H9 (cell line): ENCODE measurements around the gene TSR1. TPM values are rescaled to one million over a fixed set of nuclear protein-coding genes. Genes with fewer than 3 reads are reported as not detected.

Experiments
- DNase-seq: peaks from one replicate; pipeline ENCODE4 v3.0.0-alpha.2; 2017
- H2AFZ ChIP-seq: one replicate; pipeline ENCODE4 v1.6.1; 2013; ENCODE audit warnings: mild to moderate bottlenecking, low read length, control low read depth, moderate library complexity
- H2AK5ac ChIP-seq: 2 replicates; pipeline ENCODE4 v1.6.1; 2013; ENCODE audit warnings: low read length, control low read depth, mixed read lengths; ENCODE audit not compliant: insufficient read length
- H2BK120ac ChIP-seq: one replicate; pipeline ENCODE4 v1.6.1; 2013; ENCODE audit warnings: low read depth, mild to moderate bottlenecking, low read length, control low read depth, inconsistent platforms; ENCODE audit not compliant: poor library complexity, severe bottlenecking
- H2BK12ac ChIP-seq: 2 replicates; pipeline ENCODE4 v1.6.1; 2013; ENCODE audit warnings: low read length, control low read depth, mixed read lengths, low read depth; ENCODE audit not compliant: insufficient read length
- H2BK15ac ChIP-seq: 2 replicates; pipeline ENCODE4 v1.6.1; 2013; ENCODE audit warnings: low read depth, low read length, control low read depth
- H2BK20ac ChIP-seq: one replicate; pipeline ENCODE4 v1.6.1; 2013; ENCODE audit warnings: low read depth, mild to moderate bottlenecking, low read length, control low read depth, inconsistent platforms; ENCODE audit not compliant: poor library complexity, severe bottlenecking
- H2BK5ac ChIP-seq: 2 replicates; pipeline ENCODE4 v1.6.1; 2013; ENCODE audit warnings: low read length, control low read depth, mixed read lengths; ENCODE audit not compliant: insufficient read length
- H3K14ac ChIP-seq: 2 replicates; pipeline ENCODE4 v1.6.1; 2013; ENCODE audit warnings: low read length, control low read depth; ENCODE audit not compliant: insufficient read depth
- H3K18ac ChIP-seq: 2 replicates; pipeline ENCODE4 v1.6.1; 2013; ENCODE audit warnings: low read depth, mild to moderate bottlenecking, mixed read lengths, low read length, control low read depth; ENCODE audit not compliant: insufficient read length
- H3K23ac ChIP-seq: 2 replicates; pipeline ENCODE4 v1.6.1; 2013; ENCODE audit warnings: low read length, control low read depth, mixed read lengths, low read depth; ENCODE audit not compliant: insufficient read length
- H3K23me2 ChIP-seq: 2 replicates; pipeline ENCODE4 v1.6.1; 2013; ENCODE audit warnings: low read depth, mild to moderate bottlenecking, mixed read lengths, low read length, control low read depth; ENCODE audit not compliant: insufficient read length, poor library complexity, severe bottlenecking
- H3K27ac ChIP-seq: 2 replicates; pipeline ENCODE4 v1.5.1; 2013; ENCODE audit warnings: low read length, control low read depth, mixed read lengths, low read depth; ENCODE audit not compliant: insufficient read length
- H3K27me3 ChIP-seq: 2 replicates; pipeline ENCODE4 v1.6.1; 2013; ENCODE audit warnings: low read length, control low read depth, inconsistent platforms; ENCODE audit not compliant: insufficient read depth
- H3K4ac ChIP-seq: 2 replicates; pipeline ENCODE4 v1.6.1; 2013; ENCODE audit warnings: low read depth, mild to moderate bottlenecking, control low read depth, inconsistent platforms, low read length, moderate library complexity
- H3K4me1 ChIP-seq: 2 replicates; pipeline ENCODE4 v1.6.1; 2013; ENCODE audit warnings: low read length, control low read depth, inconsistent platforms; ENCODE audit not compliant: insufficient read depth
- H3K4me2 ChIP-seq: 2 replicates; pipeline ENCODE4 v1.6.1; 2013; ENCODE audit warnings: low read length, control low read depth, mixed read lengths; ENCODE audit not compliant: insufficient read length, insufficient read depth
- H3K56ac ChIP-seq: 2 replicates; pipeline ENCODE4 v1.6.1; 2013; ENCODE audit warnings: low read depth, mild to moderate bottlenecking, mixed read lengths, low read length, control low read depth; ENCODE audit not compliant: insufficient read length
- H3K79me1 ChIP-seq: 2 replicates; pipeline ENCODE4 v1.6.1; 2013; ENCODE audit warnings: low read depth, mild to moderate bottlenecking, moderate library complexity, low read length, control low read depth, inconsistent platforms; ENCODE audit not compliant: insufficient read depth, poor library complexity, severe bottlenecking
- H3K79me2 ChIP-seq: 2 replicates; pipeline ENCODE4 v1.6.1; 2013; ENCODE audit warnings: low read length, control low read depth, inconsistent platforms; ENCODE audit not compliant: insufficient read depth
- H3K9ac ChIP-seq: 2 replicates; pipeline ENCODE4 v1.6.1; 2013; ENCODE audit warnings: low read length, control low read depth, mixed read lengths; ENCODE audit not compliant: insufficient read length; ENCODE audit errors: extremely low read depth
- H3K9me3 ChIP-seq: one replicate; pipeline ENCODE4 v1.6.1; 2013; ENCODE audit warnings: low read depth, low read length, inconsistent platforms; ENCODE audit not compliant: control insufficient read depth
- H3T11ph ChIP-seq: one replicate; pipeline ENCODE4 v1.6.1; 2013; ENCODE audit warnings: mild to moderate bottlenecking, low read length, control low read depth, inconsistent platforms
- H4K20me1 ChIP-seq: one replicate; pipeline ENCODE4 v1.6.1; 2013; ENCODE audit not compliant: control insufficient read depth, insufficient read length, insufficient read depth
- H4K5ac ChIP-seq: 2 replicates; pipeline ENCODE4 v1.6.1; 2013; ENCODE audit warnings: low read depth, mild to moderate bottlenecking, mixed read lengths, low read length, control low read depth; ENCODE audit not compliant: insufficient read length
- H4K8ac ChIP-seq: replicated peaks from 2 replicates; pipeline ENCODE4 v1.6.1; 2013; ENCODE audit warnings: low read length, control low read depth, mixed read lengths, low read depth; ENCODE audit not compliant: insufficient read length
- H4K91ac ChIP-seq: 2 replicates; pipeline ENCODE4 v1.6.1; 2013; ENCODE audit warnings: low read depth, mild to moderate bottlenecking, moderate library complexity, mixed read lengths, low read length, control low read depth; ENCODE audit not compliant: insufficient read length
- H3K27ac Mint-ChIP-seq, 3 experiments: 2 replicates in 2 of 3; 3 replicates in 1 of 3; pipeline ENCODE4 v1.8.0; 2020 to 2021; ENCODE audit warnings: mixed read lengths in 3 of 3, mild to moderate bottlenecking in 1 of 3, moderate library complexity in 1 of 3
- H3K27me3 Mint-ChIP-seq: 2 replicates; pipeline ENCODE4 v1.8.0; 2021; ENCODE audit warnings: low read depth, mild to moderate bottlenecking, moderate library complexity, mixed read lengths
- H3K36me3 Mint-ChIP-seq, 3 experiments: 2 replicates in 2 of 3; 3 replicates in 1 of 3; pipeline ENCODE4 v1.8.0; 2020 to 2021; ENCODE audit warnings: low read depth in 3 of 3, mixed read lengths in 3 of 3; ENCODE audit not compliant: insufficient read depth in 1 of 3
- H3K4me1 Mint-ChIP-seq, 2 experiments: 2 replicates each; pipeline ENCODE4 v1.8.0; 2020; ENCODE audit warnings: mixed read lengths in 2 of 2
- H3K4me3 Mint-ChIP-seq, 2 experiments: 2 replicates in 1 of 2; 3 replicates in 1 of 2; pipeline ENCODE4 v1.8.0; 2020 to 2021; ENCODE audit warnings: mild to moderate bottlenecking in 2 of 2, mixed read lengths in 2 of 2, moderate library complexity in 1 of 2
- H3K9me3 Mint-ChIP-seq, 2 experiments: 2 replicates in 1 of 2; 3 replicates in 1 of 2; pipeline ENCODE4 v1.8.0; 2020; ENCODE audit warnings: mild to moderate bottlenecking in 2 of 2, mixed read lengths in 2 of 2, moderate library complexity in 1 of 2
- CTCF ChIP-seq: fragments of 200-600 bp; sonication (generic); conservative IDR thresholded peaks from 3 replicates; pipeline ENCODE4 v1.8.0; 2021; ENCODE audit warnings: antibody characterized with exemption, mild to moderate bottlenecking
- WGBS: extraction: QIAGEN DNeasy Blood & Tissue Kit; methylation state at CpG from one replicate; pipeline ENCODE4 v1.1.7; 2013; ENCODE audit warnings: missing lambda C conversion rate, low lambda C conversion rate, mixed read lengths; ENCODE audit not compliant: insufficient read length; ENCODE audit errors: extremely low coverage; 5-methylcytosine and 5-hydroxymethylcytosine counted together
- total RNA-seq: library from RNA; stranded (reverse); gene quantifications from 2 replicates; pipeline ENCODE4 v1.2.1, GENCODE V29; 2021

TSR1 gene
- total RNA-seq, 1 experiment from 2014 or later: 81.1 TPM

DNA sequence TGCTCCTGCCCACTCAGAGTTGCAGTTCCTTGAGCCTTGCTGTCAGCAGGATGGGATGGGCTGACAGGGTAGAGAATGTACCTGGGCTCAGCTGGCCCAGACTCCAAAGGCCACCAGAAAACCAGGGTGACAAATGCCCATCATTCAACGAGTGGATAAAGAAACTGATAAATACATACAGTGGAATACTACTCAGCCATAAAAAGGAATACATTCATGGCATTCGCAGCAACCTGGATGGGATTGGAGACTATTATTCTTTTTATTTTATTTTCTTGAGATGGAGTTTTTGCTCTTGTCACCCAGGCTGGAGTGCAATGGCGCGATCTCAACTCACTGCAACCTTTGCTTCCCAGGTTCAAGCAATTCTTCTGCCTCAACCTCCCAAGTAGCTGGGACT lies 21.0 kb upstream of the TSR1 start:
- Mint-ChIP-seq H3K4me1 (peaks cover 0 to 7% of the 10 kb centered on the region in 2 experiments; a peak in 3 of 4 replicates), H3K27ac (no peak overlapping the region), H3K36me3 (no peaks in the 10 kb centered on the region; a peak in 2 of 7 replicates), H3K9me3 (no peaks in the 10 kb centered on the region), H3K4me3 (no peak overlapping the region), H3K27me3 (peaks cover 3% of the 10 kb centered on the region; the same call in 1 of the 2 replicates)
- H2AK5ac ChIP-seq: no peak overlapping the region
- H2BK15ac ChIP-seq: no peak overlapping the region
- H3K27ac ChIP-seq: no peak overlapping the region
- WGBS: no CpG with 5 or more reads among the region's 4 CpGs
- H2BK20ac ChIP-seq: no peak overlapping the region
- TF ChIP-seq CTCF: no peak
- H3T11ph ChIP-seq: no peak overlapping the region
- no peaks in the 10 kb centered on the region for H3K79me2 ChIP-seq
- no peak overlapping the region for H3K9ac ChIP-seq
- H2BK12ac ChIP-seq: no peak overlapping the region
- no peak overlapping the region for H3K14ac ChIP-seq
- H3K56ac ChIP-seq: no peak overlapping the region
- no peak overlapping the region for H2AFZ ChIP-seq
- H4K91ac ChIP-seq: no peak overlapping the region
- no peaks in the 10 kb centered on the region for H3K79me1 ChIP-seq
- H3K9me3 ChIP-seq: no peaks in the 10 kb centered on the region
- H3K4me1 ChIP-seq: 0 out of 2 replicates have a peak, but pooled peaks cover 2% of the 10 kb centered on the region
- no peak overlapping the region for H4K8ac ChIP-seq
- H3K4me2 ChIP-seq: no peak overlapping the region
- H4K20me1 ChIP-seq: no peaks in the 10 kb centered on the region
- H2BK5ac ChIP-seq: no peak overlapping the region
- no peak overlapping the region for H4K5ac ChIP-seq
- no peaks in the 10 kb centered on the region for H3K23me2 ChIP-seq
- H3K27me3 ChIP-seq: no peaks in the 10 kb centered on the region
- H2BK120ac ChIP-seq: no peak overlapping the region
- H3K4ac ChIP-seq: no peak overlapping the region
- DNase-seq: no peak
- H3K18ac ChIP-seq: no peak overlapping the region
- no peak overlapping the region for H3K23ac ChIP-seq
